SU-DHL-6 (cell line): Measurements from ENCODE around the gene MTHFSD.

Source experiments
- CTCF ChIP-seq: fragments of 200-600 bp; sonication (generic); IDR thresholded peaks from one replicate; pipeline ENCODE4 v1.5.1; 2017; ENCODE audit warnings: antibody characterized with exemption, mild to moderate bottlenecking, low read length, moderate library complexity; ENCODE audit not compliant: insufficient read depth, poor library complexity, severe bottlenecking
- EZH2phosphoT487 ChIP-seq: fragments of 200-600 bp; sonication (generic), shearing (Covaris generic); conservative IDR thresholded peaks from 2 replicates; pipeline ENCODE4 v1.6.1; 2018; ENCODE audit warnings: mild to moderate bottlenecking, antibody characterized with exemption, low read length, moderate library complexity, mixed read lengths

- no peak for TF ChIP-seq CTCF
- no peak for TF ChIP-seq EZH2phosphoT487
These were observed 25.2 kb upstream of the MTHFSD start for GRCh38 chr16:86580063-86580790.
